H1 (cell line): ENCODE results near the gene RB1. TPM values are rescaled to one million over a fixed set of nuclear protein-coding genes. Genes with fewer than 3 reads are reported as not detected.

Experiments
- CBX8 ChIP-seq: fragments of 300-800, 300-1000 bp; sonication (generic); IDR thresholded peaks from 2 replicates; pipeline ENCODE4 v1.7.1; 2016; ENCODE audit warnings: low read depth, low read length, borderline replicate concordance
- FOSL1 ChIP-seq: IDR thresholded peaks from 2 replicates; pipeline ENCODE4 v1.6.1; 2011; ENCODE audit warnings: mild to moderate bottlenecking, low read depth, low read length, moderate library complexity; ENCODE audit not compliant: insufficient read depth
- KDM4A ChIP-seq: IDR thresholded peaks from one replicate; pipeline ENCODE4 v1.7.1; 2012; ENCODE audit warnings: low read depth, mild to moderate bottlenecking, moderate library complexity, low read length, inconsistent platforms; ENCODE audit not compliant: severe bottlenecking
- POLR2AphosphoS5 ChIP-seq: IDR thresholded peaks from 2 replicates; pipeline ENCODE4 v1.6.1; 2011; ENCODE audit warnings: low read depth, low read length
- RBBP5 ChIP-seq: IDR thresholded peaks from 2 replicates; pipeline ENCODE4 v1.7.1; 2012; ENCODE audit warnings: low read depth, mild to moderate bottlenecking, inconsistent platforms, low read length, moderate library complexity, borderline replicate concordance
- SAP30 ChIP-seq: fragments of 300-600 bp; sonication (generic); IDR thresholded peaks from 2 replicates; pipeline ENCODE4 v1.7.1; 2012; ENCODE audit warnings: low read length, moderate library complexity, mild to moderate bottlenecking, inconsistent platforms; ENCODE audit not compliant: insufficient read depth, insufficient replicate concordance
- SRF ChIP-seq: IDR thresholded peaks from 2 replicates; pipeline ENCODE4 v1.6.1; 2011; ENCODE audit warnings: mild to moderate bottlenecking, low read depth, low read length, moderate library complexity
- TAF1 ChIP-seq: IDR thresholded peaks from 2 replicates; pipeline ENCODE4 v1.6.1; 2011; ENCODE audit warnings: mild to moderate bottlenecking, low read depth, low read length
- TAF7 ChIP-seq: optimal IDR thresholded peaks from 2 replicates; pipeline ENCODE3; 2011; ENCODE audit warnings: low read depth, mild to moderate bottlenecking, inconsistent platforms, low read length, moderate library complexity, borderline replicate concordance
- USF2 ChIP-seq: IDR thresholded peaks from 2 replicates; pipeline ENCODE4 v1.6.1; 2011; ENCODE audit warnings: low read length, improper control_type of control experiment
- polyA plus RNA-seq, 7 experiments: library from polyadenylated mRNA; depleted of rRNA in 3 of 7; stranded (reverse) in 5 of 7; unstranded in 2 of 7; fragments of >200 nt in 5 of 7; fragments of 200-250 nt in 2 of 7; gene quantifications; 1 replicate in 5 of 7; 2 replicates in 1 of 7; 4 replicates in 1 of 7; pipeline versions ENCODE4 v1.2.1 to v1.2.3, GENCODE V29; 2011 to 2013; ENCODE audit warnings: missing spikeins in 2 of 7, mixed read lengths in 2 of 7
- total RNA-seq: library from RNA; stranded (reverse); fragmentation: NEBNext Ultra II Directional; extraction: Animal tissue kit (Norgen Biotek cat#: 25700); gene quantifications from 2 replicates; pipeline ENCODE4 v1.2.1, GENCODE V29; 2021
- TF ChIP-seq, protein P1 (sequence below): fragments of 300-600 bp; sonication (generic); IDR thresholded peaks from 2 replicates; pipeline ENCODE4 v1.7.1; 2012; ENCODE audit warnings: low read length, moderate library complexity, mild to moderate bottlenecking, inconsistent platforms; ENCODE audit not compliant: insufficient replicate concordance

Gene RB1
- total and polyA plus RNA-seq, 2 of the 8 experiments (the other 6 are each of a cell fraction or from before 2014, with no cell fraction given) = 4.1 to 17.5 TPM

GRCh38 chr13:48253849-48254248 lies 49.7 kb upstream of the RB1 start (continued):
- TF ChIP-seq, protein P1, sequence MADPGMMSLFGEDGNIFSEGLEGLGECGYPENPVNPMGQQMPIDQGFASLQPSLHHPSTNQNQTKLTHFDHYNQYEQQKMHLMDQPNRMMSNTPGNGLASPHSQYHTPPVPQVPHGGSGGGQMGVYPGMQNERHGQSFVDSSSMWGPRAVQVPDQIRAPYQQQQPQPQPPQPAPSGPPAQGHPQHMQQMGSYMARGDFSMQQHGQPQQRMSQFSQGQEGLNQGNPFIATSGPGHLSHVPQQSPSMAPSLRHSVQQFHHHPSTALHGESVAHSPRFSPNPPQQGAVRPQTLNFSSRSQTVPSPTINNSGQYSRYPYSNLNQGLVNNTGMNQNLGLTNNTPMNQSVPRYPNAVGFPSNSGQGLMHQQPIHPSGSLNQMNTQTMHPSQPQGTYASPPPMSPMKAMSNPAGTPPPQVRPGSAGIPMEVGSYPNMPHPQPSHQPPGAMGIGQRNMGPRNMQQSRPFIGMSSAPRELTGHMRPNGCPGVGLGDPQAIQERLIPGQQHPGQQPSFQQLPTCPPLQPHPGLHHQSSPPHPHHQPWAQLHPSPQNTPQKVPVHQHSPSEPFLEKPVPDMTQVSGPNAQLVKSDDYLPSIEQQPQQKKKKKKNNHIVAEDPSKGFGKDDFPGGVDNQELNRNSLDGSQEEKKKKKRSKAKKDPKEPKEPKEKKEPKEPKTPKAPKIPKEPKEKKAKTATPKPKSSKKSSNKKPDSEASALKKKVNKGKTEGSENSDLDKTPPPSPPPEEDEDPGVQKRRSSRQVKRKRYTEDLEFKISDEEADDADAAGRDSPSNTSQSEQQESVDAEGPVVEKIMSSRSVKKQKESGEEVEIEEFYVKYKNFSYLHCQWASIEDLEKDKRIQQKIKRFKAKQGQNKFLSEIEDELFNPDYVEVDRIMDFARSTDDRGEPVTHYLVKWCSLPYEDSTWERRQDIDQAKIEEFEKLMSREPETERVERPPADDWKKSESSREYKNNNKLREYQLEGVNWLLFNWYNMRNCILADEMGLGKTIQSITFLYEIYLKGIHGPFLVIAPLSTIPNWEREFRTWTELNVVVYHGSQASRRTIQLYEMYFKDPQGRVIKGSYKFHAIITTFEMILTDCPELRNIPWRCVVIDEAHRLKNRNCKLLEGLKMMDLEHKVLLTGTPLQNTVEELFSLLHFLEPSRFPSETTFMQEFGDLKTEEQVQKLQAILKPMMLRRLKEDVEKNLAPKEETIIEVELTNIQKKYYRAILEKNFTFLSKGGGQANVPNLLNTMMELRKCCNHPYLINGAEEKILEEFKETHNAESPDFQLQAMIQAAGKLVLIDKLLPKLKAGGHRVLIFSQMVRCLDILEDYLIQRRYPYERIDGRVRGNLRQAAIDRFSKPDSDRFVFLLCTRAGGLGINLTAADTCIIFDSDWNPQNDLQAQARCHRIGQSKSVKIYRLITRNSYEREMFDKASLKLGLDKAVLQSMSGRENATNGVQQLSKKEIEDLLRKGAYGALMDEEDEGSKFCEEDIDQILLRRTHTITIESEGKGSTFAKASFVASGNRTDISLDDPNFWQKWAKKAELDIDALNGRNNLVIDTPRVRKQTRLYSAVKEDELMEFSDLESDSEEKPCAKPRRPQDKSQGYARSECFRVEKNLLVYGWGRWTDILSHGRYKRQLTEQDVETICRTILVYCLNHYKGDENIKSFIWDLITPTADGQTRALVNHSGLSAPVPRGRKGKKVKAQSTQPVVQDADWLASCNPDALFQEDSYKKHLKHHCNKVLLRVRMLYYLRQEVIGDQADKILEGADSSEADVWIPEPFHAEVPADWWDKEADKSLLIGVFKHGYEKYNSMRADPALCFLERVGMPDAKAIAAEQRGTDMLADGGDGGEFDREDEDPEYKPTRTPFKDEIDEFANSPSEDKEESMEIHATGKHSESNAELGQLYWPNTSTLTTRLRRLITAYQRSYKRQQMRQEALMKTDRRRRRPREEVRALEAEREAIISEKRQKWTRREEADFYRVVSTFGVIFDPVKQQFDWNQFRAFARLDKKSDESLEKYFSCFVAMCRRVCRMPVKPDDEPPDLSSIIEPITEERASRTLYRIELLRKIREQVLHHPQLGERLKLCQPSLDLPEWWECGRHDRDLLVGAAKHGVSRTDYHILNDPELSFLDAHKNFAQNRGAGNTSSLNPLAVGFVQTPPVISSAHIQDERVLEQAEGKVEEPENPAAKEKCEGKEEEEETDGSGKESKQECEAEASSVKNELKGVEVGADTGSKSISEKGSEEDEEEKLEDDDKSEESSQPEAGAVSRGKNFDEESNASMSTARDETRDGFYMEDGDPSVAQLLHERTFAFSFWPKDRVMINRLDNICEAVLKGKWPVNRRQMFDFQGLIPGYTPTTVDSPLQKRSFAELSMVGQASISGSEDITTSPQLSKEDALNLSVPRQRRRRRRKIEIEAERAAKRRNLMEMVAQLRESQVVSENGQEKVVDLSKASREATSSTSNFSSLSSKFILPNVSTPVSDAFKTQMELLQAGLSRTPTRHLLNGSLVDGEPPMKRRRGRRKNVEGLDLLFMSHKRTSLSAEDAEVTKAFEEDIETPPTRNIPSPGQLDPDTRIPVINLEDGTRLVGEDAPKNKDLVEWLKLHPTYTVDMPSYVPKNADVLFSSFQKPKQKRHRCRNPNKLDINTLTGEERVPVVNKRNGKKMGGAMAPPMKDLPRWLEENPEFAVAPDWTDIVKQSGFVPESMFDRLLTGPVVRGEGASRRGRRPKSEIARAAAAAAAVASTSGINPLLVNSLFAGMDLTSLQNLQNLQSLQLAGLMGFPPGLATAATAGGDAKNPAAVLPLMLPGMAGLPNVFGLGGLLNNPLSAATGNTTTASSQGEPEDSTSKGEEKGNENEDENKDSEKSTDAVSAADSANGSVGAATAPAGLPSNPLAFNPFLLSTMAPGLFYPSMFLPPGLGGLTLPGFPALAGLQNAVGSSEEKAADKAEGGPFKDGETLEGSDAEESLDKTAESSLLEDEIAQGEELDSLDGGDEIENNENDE = no peak
- TF ChIP-seq CBX8 (no peak), TAF1 (no peak), SRF (no peak), USF2 (no peak), FOSL1 (no peak), POLR2AphosphoS5 (no peak), KDM4A (no peak), SAP30 (no peak), RBBP5 (no peak), TAF7 (no peak)
